ENCODE measurements around the gene PAAF1.

The PAAF1 gene

DNA sequence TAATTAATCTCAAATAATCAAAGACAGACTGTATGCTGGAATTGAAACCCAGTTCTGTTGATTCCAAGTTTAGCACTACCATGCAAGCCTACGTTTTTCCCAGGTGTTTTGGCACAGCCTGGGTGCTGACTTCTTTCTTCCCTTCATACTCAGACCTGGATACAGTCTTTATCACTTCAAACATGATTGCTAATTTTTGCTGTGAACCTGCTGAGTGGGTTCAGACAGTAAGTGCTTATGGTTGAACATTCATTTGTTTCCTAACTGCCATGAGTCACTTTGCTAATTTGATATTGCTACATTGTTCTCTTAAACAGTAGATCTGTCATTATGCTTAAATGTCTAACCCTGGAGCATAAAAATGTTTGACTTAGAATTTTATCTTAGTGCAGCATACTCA lies 12.2 kb downstream of the PAAF1 start:
- H3K4me1 ChIP-seq (ENCODE audit: insufficient read depth, low read length), result no peaks in the 10 kb centered on the region
- H3K36me3 ChIP-seq (ENCODE audit: insufficient read depth, low read length), result peaks cover 24% of the 10 kb centered on the region
- no peak overlapping the region for H3K9ac ChIP-seq (ENCODE audit: low read length)
- no peaks in the 10 kb centered on the region for H3K27me3 ChIP-seq (ENCODE audit: control insufficient read depth in 1 of 2, insufficient read depth in 2 of 2, low read length in 2 of 2)
- H3K27ac ChIP-seq (ENCODE audit: low read depth, low read length), result no peak overlapping the region
- H3K9me3 ChIP-seq (ENCODE audit: low read length), result no peaks in the 10 kb centered on the region
- H3K4me3 ChIP-seq (ENCODE audit: low read depth in 1 of 2, low read length in 2 of 2), result no peak overlapping the region

DNA sequence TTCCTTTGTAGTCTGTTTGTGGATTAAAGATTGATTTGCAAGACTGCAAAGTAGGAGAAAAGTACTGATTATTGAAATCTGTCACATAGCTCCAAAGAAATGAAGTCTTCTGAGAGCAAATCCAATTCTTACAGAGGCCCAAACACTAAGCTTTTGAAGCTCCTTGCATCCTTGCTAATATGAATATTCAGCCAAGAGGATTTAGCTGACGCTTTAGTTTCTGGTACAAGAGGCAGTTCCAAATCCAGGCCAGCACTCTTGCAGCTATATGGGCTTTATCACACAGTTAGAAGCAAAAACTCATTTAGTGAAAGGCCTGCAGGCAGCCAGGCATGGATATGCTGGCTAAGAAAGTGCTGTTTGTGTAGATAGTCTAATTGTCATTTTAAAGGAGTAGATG lies 12.7 kb downstream of the PAAF1 start:
- Histone ChIP-seq H3K36me3 (ENCODE audit: insufficient read depth, low read length) (peaks cover 24% of the 10 kb centered on the region), H3K4me3 (ENCODE audit: low read depth in 1 of 2, low read length in 2 of 2) (no peak overlapping the region), H3K27me3 (ENCODE audit: control insufficient read depth in 1 of 2, insufficient read depth in 2 of 2, low read length in 2 of 2) (no peaks in the 10 kb centered on the region), H3K4me1 (ENCODE audit: insufficient read depth, low read length) (no peaks in the 10 kb centered on the region), H3K9me3 (ENCODE audit: low read length) (no peaks in the 10 kb centered on the region), H3K9ac (ENCODE audit: low read length) (no peak overlapping the region), H3K27ac (ENCODE audit: low read depth, low read length) (no peak overlapping the region)

DNA sequence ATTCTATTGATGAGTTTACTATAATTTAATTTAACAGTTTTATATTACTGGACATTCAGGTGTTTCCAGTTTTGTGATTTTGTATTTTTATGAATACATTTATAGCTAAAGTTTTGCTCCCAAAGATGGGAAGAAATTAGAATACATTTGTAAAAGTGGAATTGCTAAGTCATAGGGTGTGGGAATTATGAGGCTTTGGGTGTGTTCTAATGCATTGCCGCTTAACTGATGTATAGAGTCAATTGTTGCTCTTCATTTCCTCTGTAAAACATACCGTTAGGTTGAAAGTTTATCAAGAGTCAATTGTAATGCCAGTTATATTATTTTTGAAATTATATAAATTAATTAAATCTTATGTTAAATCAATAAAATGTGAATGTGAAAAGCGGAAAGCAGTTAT lies 16.2 kb downstream of the PAAF1 start:
- H3K27ac ChIP-seq (ENCODE audit: low read depth, low read length), result no peak overlapping the region
- H3K9ac ChIP-seq (ENCODE audit: low read length), result no peak overlapping the region
- H3K4me1 ChIP-seq (ENCODE audit: insufficient read depth, low read length), result no peaks in the 10 kb centered on the region
- no peaks in the 10 kb centered on the region for H3K9me3 ChIP-seq (ENCODE audit: low read length)
- no peak overlapping the region for H3K4me3 ChIP-seq (ENCODE audit: low read depth in 1 of 2, low read length in 2 of 2)
- peaks cover 24% of the 10 kb centered on the region for H3K36me3 ChIP-seq (ENCODE audit: insufficient read depth, low read length)
- H3K27me3 ChIP-seq (ENCODE audit: control insufficient read depth in 1 of 2, insufficient read depth in 2 of 2, low read length in 2 of 2), result no peaks in the 10 kb centered on the region

DNA sequence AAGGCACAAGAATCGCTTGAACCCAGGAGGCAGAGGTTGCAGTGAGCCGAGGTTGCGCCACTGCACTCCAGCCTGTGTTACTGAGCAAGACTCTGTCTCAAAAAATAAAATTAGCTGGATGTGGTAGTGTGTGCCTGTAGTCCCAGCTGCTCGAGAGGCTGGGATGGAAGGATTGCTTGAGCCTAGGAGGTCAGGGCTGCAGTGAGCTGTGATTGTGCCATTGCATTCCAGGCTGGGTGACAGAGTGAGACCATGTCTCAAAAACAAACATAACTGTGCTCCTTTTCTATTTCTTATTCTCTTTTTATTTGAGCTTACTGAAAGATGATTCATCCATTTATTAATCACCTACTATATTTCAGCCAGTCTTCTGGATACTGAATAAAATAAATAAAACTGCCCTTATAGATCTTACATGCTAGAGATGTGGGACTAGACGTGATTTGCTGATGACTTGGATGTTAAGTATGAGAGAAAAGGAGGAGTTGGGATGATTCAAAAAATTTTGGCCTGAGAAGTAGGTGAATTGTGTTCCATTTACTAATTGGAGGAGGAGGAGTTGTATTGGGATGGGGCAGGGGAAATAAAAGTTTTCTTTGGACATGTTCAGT lies 18.0 kb downstream of the PAAF1 start:
- no peaks in the 10 kb centered on the region for H3K4me1 ChIP-seq (ENCODE audit: insufficient read depth, low read length)
- no peak overlapping the region for H3K27ac ChIP-seq (ENCODE audit: low read depth, low read length)
- no peaks in the 10 kb centered on the region for H3K9me3 ChIP-seq (ENCODE audit: low read length)
- no peak overlapping the region for H3K4me3 ChIP-seq (ENCODE audit: low read depth in 1 of 2, low read length in 2 of 2)
- H3K27me3 ChIP-seq (ENCODE audit: control insufficient read depth in 1 of 2, insufficient read depth in 2 of 2, low read length in 2 of 2), result no peaks in the 10 kb centered on the region
- no peak overlapping the region for H3K9ac ChIP-seq (ENCODE audit: low read length)
- H3K36me3 ChIP-seq (ENCODE audit: insufficient read depth, low read length), result peaks cover 20% of the 10 kb centered on the region

DNA sequence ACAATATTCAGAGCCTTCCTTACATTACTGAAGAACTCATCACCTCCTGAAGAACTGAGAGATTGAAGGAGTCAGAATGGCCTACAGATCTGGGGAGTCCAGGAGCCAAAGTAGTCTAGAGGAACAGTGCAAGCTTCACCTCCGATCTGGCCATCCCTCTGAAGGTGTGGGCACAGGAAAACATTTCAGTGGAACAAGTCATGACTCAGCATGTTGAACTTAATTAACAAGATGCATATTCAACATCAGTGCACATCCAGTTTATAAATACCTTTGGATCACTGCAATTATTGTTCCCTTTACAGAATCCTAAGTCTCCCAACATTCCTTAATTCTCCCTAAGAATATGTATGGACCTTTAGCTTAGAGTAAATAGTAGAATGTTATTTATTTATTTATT lies 25.5 kb downstream of the PAAF1 start:
- H3K4me3 ChIP-seq (ENCODE audit: low read depth in 1 of 2, low read length in 2 of 2), result no peak overlapping the region
- H3K4me1 ChIP-seq (ENCODE audit: insufficient read depth, low read length), result no peaks in the 10 kb centered on the region
- no peak overlapping the region for H3K9ac ChIP-seq (ENCODE audit: low read length)
- H3K9me3 ChIP-seq (ENCODE audit: low read length), result no peaks in the 10 kb centered on the region
- H3K36me3 ChIP-seq (ENCODE audit: insufficient read depth, low read length), result peaks cover 14% of the 10 kb centered on the region
- H3K27me3 ChIP-seq (ENCODE audit: control insufficient read depth in 1 of 2, insufficient read depth in 2 of 2, low read length in 2 of 2), result no peaks in the 10 kb centered on the region
- no peak overlapping the region for H3K27ac ChIP-seq (ENCODE audit: low read depth, low read length)

DNA sequence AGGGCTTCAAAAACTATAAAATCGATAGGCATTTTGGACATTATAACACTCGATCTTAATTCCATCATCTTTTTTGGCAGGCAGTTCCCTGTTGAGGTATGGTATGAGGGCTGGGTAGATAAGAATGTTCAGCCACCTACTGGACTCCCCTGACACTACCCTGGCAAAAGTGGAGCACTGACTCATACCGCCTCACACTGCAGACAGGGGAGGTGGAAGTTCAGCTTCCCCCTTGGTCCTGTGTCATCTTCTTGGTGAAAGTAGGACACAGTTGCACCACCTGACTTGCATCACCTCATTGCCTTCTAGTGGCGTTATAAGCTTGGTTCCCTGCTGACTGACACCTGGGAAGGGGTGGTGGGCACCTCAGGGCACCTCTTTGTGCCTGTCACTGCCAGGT lies 30.4 kb downstream of the PAAF1 start:
- no peaks in the 10 kb centered on the region for H3K4me1 ChIP-seq (ENCODE audit: insufficient read depth, low read length)

DNA sequence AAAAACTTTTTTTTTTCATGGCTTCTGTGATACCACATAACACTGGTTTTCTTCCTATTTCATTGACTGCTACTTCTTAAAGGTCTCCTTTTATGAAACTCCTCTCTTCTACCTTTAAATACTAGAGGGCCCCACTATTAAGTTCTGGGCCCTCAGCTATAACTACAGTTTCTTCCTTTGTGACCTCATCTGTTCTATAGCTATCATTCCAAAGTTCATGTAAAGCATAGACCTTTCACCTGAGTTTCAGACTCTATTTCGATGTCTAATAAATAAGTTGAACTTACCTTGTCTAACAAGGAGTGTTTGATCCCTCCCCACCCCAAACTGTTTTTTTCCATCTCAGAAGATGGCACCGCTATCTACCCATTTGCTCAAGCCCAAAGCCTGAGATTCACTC lies 35.2 kb downstream of the PAAF1 start:
- no peak overlapping the region for H3K27ac ChIP-seq (ENCODE audit: low read depth, low read length)
- H3K36me3 ChIP-seq (ENCODE audit: insufficient read depth, low read length), result peaks cover 41% of the 10 kb centered on the region
- no peaks in the 10 kb centered on the region for H3K27me3 ChIP-seq (ENCODE audit: control insufficient read depth in 1 of 2, insufficient read depth in 2 of 2, low read length in 2 of 2)
- H3K9me3 ChIP-seq (ENCODE audit: low read length), result no peaks in the 10 kb centered on the region
- no peak overlapping the region for H3K9ac ChIP-seq (ENCODE audit: low read length)
- H3K4me3 ChIP-seq (ENCODE audit: low read depth in 1 of 2, low read length in 2 of 2), result no peak overlapping the region
- no peaks in the 10 kb centered on the region for H3K4me1 ChIP-seq (ENCODE audit: insufficient read depth, low read length)

More for the DNA sequence above, 30.4 kb downstream of the PAAF1 start:
- H3K27ac ChIP-seq (ENCODE audit: low read depth, low read length), result no peak overlapping the region
- H3K27me3 ChIP-seq (ENCODE audit: control insufficient read depth in 1 of 2, insufficient read depth in 2 of 2, low read length in 2 of 2), result no peaks in the 10 kb centered on the region
- no peak overlapping the region for H3K4me3 ChIP-seq (ENCODE audit: low read depth in 1 of 2, low read length in 2 of 2)
- no peaks in the 10 kb centered on the region for H3K9me3 ChIP-seq (ENCODE audit: low read length)
- H3K9ac ChIP-seq (ENCODE audit: low read length), result no peak overlapping the region
- H3K36me3 ChIP-seq (ENCODE audit: insufficient read depth, low read length), result peaks cover 16% of the 10 kb centered on the region

DNA sequence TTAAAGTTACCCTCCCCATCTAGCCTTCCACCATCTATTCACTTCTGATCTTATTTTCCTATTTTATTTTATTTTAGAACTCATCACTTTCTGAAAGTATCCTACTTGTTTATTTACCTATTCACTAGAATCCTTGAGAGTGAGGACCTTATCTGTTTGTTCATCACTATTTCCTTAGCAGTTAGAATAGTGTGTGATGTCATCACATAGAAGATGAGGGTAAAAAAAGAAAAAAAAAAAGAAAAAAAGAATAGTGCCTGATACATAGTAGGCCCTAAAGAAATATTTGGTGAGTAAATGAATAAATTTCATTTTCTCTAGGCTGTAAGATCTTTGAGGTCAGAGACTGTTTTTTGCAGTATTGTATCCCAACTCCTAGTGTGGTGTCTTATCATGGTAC lies 36.7 kb downstream of the PAAF1 start:
- no peak overlapping the region for H3K9ac ChIP-seq (ENCODE audit: low read length)
- H3K9me3 ChIP-seq (ENCODE audit: low read length), result no peaks in the 10 kb centered on the region
- no peak overlapping the region for H3K27ac ChIP-seq (ENCODE audit: low read depth, low read length)
- H3K36me3 ChIP-seq (ENCODE audit: insufficient read depth, low read length), result peaks cover 43% of the 10 kb centered on the region
- H3K27me3 ChIP-seq (ENCODE audit: control insufficient read depth in 1 of 2, insufficient read depth in 2 of 2, low read length in 2 of 2), result no peaks in the 10 kb centered on the region
- no peaks in the 10 kb centered on the region for H3K4me1 ChIP-seq (ENCODE audit: insufficient read depth, low read length)
- H3K4me3 ChIP-seq (ENCODE audit: low read depth in 1 of 2, low read length in 2 of 2), result no peak overlapping the region

DNA sequence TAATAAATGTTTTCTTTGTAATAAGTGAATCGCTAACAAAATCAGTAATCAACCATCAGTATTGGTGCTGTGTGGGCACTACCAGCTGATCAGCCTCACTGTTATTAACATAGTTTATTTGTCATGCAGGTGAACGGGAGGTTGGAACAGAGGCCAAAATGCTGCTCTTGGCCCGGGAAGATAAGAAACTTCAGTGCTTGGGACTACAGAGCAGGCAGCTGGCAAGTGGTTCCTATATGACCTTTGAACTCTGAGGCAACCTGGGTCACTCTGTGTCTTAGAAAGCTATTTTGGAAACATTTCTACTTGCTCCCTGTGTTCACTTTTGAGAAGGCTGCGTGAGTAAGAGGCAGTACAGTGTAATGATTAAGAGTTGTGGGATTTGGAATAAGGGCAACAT lies 37.5 kb downstream of the PAAF1 start:
- Histone ChIP-seq H3K27me3 (ENCODE audit: control insufficient read depth in 1 of 2, insufficient read depth in 2 of 2, low read length in 2 of 2) (no peaks in the 10 kb centered on the region), H3K9me3 (ENCODE audit: low read length) (no peaks in the 10 kb centered on the region), H3K4me3 (ENCODE audit: low read depth in 1 of 2, low read length in 2 of 2) (no peak overlapping the region), H3K9ac (ENCODE audit: low read length) (no peak overlapping the region), H3K4me1 (ENCODE audit: insufficient read depth, low read length) (no peaks in the 10 kb centered on the region), H3K36me3 (ENCODE audit: insufficient read depth, low read length) (peaks cover 49% of the 10 kb centered on the region), H3K27ac (ENCODE audit: low read depth, low read length) (no peak overlapping the region)

DNA sequence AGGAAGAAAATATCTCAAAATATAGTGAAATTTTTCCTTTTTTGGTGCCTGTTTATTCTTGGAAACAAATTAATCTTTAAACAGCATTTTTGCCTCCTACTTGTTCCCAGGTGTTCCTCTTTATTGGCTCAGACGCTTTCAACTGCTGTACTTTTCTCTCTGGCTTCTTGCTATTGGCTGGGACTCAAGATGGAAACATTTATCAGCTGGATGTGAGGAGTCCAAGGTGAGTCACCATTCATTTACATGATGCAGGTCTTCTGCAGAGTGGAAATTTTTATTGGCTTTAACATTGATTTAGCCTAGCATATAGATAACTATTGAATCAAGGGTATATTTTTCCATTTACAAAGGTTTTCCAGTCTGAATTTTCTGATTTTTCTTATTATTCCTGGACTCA lies 39.6 kb downstream of the PAAF1 start:
- Histone ChIP-seq H3K9ac (ENCODE audit: low read length) (no peak overlapping the region), H3K36me3 (ENCODE audit: insufficient read depth, low read length) (peaks cover 55% of the 10 kb centered on the region), H3K27ac (ENCODE audit: low read depth, low read length) (no peak overlapping the region)

DNA sequence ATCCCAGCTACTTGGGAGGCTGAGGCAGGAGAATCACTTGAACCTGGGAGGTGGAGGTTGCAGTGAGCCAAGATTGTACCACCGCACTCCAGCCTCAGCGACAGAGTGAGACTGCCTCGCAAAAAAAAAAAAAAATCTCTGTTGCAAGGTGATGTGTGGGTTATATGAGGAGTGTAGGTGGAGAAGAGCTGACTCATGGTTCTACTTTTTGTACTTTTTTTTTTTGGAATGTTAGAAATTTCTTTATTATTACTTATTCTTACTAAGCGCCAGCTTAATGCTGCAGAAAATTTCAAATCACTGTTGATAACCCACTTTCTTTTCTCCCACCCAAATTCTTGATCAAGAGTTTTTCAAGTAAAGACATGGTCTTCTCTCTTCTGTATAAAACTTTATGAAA lies 44.4 kb downstream of the PAAF1 start:
- Histone ChIP-seq H3K36me3 (ENCODE audit: insufficient read depth, low read length) (peaks cover 41% of the 10 kb centered on the region), H3K27me3 (ENCODE audit: control insufficient read depth in 1 of 2, insufficient read depth in 2 of 2, low read length in 2 of 2) (no peaks in the 10 kb centered on the region), H3K4me3 (ENCODE audit: low read depth in 1 of 2, low read length in 2 of 2) (no peak overlapping the region), H3K27ac (ENCODE audit: low read depth, low read length) (no peak overlapping the region), H3K9ac (ENCODE audit: low read length) (no peak overlapping the region), H3K4me1 (ENCODE audit: insufficient read depth, low read length) (no peaks in the 10 kb centered on the region), H3K9me3 (ENCODE audit: low read length) (no peaks in the 10 kb centered on the region)

More for the DNA sequence above, 39.6 kb downstream of the PAAF1 start:
- no peaks in the 10 kb centered on the region for H3K9me3 ChIP-seq (ENCODE audit: low read length)
- H3K4me1 ChIP-seq (ENCODE audit: insufficient read depth, low read length), result no peaks in the 10 kb centered on the region
- no peaks in the 10 kb centered on the region for H3K27me3 ChIP-seq (ENCODE audit: control insufficient read depth in 1 of 2, insufficient read depth in 2 of 2, low read length in 2 of 2)
- H3K4me3 ChIP-seq (ENCODE audit: low read depth in 1 of 2, low read length in 2 of 2), result no peak overlapping the region

DNA sequence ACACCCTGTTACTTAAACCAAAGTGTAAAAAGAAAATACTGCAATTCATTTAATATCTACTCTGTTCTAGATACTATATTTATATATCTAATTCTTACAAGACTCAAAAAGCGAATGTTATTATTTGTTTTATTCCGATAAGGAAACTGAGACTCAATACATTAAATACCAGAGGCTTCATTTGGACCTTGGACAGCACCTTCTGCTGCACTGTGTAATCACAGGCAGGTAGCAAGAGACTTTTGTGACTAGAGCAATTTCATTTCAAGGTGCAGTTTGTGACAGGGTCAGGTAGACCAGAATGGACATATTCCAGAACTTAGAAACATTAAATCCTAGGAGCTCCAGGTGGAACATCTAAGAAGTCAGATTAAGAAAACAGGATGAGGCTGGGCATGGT lies 52.6 kb downstream of the PAAF1 start:
- no peaks in the 10 kb centered on the region for H3K4me1 ChIP-seq (ENCODE audit: insufficient read depth, low read length)
- H3K4me3 ChIP-seq (ENCODE audit: low read depth in 1 of 2, low read length in 2 of 2), result no peak overlapping the region
- H3K27me3 ChIP-seq (ENCODE audit: control insufficient read depth in 1 of 2, insufficient read depth in 2 of 2, low read length in 2 of 2), result no peaks in the 10 kb centered on the region
- H3K36me3 ChIP-seq (ENCODE audit: insufficient read depth, low read length), result peaks cover 28% of the 10 kb centered on the region
- H3K9me3 ChIP-seq (ENCODE audit: low read length), result no peaks in the 10 kb centered on the region
- no peak overlapping the region for H3K9ac ChIP-seq (ENCODE audit: low read length)
- no peak overlapping the region for H3K27ac ChIP-seq (ENCODE audit: low read depth, low read length)
